IPS-15b (cell line): Measurements from ENCODE around the gene ZNF674.
A peak's percentile ranks its signal among the peaks of the same experiment; 100 is the strongest.
"Not testable (repeated sequence)": the region's sequence is repeated elsewhere in the genome, so short reads cannot be mapped to it uniquely, and the experiment has no call there.

ENCODE experiments used
- H3K27me3 ChIP-seq: one replicate; pipeline ENCODE4 v1.6.1; 2013; ENCODE audit warnings: low read length; ENCODE audit not compliant: control insufficient read depth, insufficient read depth
- H3K36me3 ChIP-seq: one replicate; pipeline ENCODE4 v1.6.1; 2013; ENCODE audit warnings: low read length; ENCODE audit not compliant: control insufficient read depth, insufficient read depth
- H3K4me1 ChIP-seq: one replicate; pipeline ENCODE4 v1.6.1; 2013; ENCODE audit warnings: mild to moderate bottlenecking, low read length; ENCODE audit not compliant: control insufficient read depth, insufficient read depth
- H3K4me3 ChIP-seq: one replicate; pipeline ENCODE4 v1.5.1; 2013; ENCODE audit warnings: low read depth, low read length
- H3K9ac ChIP-seq: one replicate; pipeline ENCODE4 v1.6.1; 2013; ENCODE audit warnings: low read depth, mild to moderate bottlenecking, low read length
- H3K9me3 ChIP-seq: one replicate; pipeline ENCODE4 v1.6.1; 2013; ENCODE audit warnings: mild to moderate bottlenecking, low read length; ENCODE audit not compliant: control insufficient read depth, insufficient read depth

Gene ZNF674

DNA sequence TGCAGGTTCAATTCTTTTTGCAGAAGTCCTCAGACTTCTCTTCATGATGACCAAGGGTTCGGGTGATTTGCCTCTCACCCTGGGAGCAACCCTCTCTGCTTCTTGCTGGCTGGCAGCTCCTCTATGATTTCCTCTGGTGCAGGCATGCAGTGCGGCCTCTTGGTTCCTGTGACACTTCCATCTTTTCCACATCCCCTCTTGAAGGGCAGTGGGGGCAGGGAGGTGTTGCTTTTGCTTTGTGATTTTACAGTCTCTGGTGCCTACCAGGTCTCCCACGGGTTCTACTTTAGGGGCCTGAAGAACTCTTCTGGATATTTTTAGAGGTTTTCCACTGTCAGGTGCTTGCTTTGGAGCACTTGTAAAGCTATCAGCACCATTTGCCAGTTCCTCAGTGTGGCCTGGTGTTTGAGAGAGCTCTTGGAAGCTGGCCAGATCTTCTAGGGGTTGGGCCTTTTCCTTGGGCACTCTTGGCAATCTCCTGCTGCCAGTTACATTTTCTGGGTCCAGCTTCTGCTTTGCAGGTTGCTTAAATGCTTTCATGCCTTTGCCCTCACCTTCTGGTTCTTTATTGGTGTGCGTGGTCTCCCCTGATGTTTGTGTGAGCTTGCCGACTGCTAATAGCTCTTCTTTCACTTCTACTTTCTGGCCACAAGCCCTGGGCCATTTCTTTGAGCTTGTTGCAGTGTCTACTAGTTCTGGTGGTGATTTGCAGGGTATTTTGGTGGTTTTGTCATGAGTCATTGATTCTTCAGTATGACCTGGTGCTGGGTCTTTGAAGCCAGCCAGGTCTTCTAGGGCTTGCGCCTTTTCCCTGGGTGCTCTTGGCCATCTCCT is 16.8 kb upstream of the ZNF674 start:
- Histone ChIP-seq H3K4me1 (no peaks in the 10 kb centered on the region), H3K9ac (no peak overlapping the region), H3K27me3 (no peaks in the 10 kb centered on the region), H3K4me3 (no peak overlapping the region), H3K9me3 (peaks cover 3% of the 10 kb centered on the region), H3K36me3 (no peaks in the 10 kb centered on the region)

DNA sequence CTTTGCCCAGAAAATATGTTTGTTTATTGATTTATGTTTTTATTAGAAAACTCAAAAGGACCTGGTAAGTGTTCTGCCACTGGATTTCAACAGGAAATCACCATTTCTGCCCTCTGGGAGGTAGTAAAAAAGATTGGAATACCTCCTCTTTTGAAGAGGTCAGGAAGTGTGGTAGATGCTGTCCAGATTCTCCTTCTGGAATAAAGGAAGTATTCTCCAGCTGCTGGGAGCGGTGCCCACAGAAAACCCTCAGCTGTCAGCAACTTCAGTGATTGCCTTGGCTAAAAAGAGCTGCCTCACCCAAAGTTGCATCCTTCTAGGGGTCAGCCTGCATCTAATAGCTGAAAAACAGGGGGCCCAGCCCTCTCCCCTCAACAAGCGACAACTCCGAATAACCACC is 13.8 kb upstream of the ZNF674 start:
- Histone ChIP-seq H3K9me3 (peaks cover 3% of the 10 kb centered on the region), H3K4me1 (no peaks in the 10 kb centered on the region), H3K36me3 (no peaks in the 10 kb centered on the region), H3K27me3 (no peaks in the 10 kb centered on the region), H3K9ac (no peak overlapping the region), H3K4me3 (no peak overlapping the region)

DNA sequence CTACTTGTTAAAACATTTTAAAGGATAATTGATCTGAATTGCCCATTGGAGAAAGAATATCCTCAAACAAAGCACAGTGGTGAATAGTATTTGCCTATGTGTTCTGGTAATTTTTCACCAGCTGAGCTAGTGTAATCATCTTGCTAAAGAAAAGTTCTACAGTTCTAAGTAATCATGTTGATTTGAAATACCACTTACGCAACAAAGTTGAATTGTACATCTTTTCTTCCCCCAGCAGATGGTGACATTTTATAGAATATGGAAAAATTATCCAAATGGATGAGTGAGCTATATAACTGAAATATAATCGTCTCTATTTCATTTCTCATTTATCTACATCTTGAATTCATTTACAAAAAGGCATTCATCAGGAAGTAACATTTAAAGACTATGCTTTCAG is 9.7 kb upstream of the ZNF674 start:
- H3K27me3 ChIP-seq = no peaks in the 10 kb centered on the region
- no peaks in the 10 kb centered on the region for H3K9me3 ChIP-seq
- H3K4me3 ChIP-seq = no peak overlapping the region
- no peaks in the 10 kb centered on the region for H3K36me3 ChIP-seq
- no peak overlapping the region for H3K9ac ChIP-seq
- peaks cover 5% of the 10 kb centered on the region for H3K4me1 ChIP-seq

DNA sequence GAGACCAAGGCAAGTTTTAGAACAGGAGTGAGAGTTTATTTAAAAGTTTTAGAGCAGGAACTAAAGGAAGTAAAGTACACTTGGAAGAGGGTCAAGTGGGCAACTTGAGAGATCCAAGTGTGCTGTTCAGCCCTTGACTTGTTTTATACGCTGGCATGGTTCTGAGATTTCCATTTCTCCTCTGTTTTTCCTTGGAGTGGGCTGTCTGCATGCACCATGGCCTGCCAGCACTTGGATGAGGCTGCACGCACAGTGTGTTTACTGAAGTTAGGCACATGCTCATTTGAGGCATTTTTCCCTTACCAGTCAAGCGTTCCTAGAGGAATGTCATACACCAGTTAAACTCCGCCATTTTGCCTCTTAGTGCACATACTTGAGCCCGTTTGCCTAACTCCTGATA is 8.7 kb upstream of the ZNF674 start:
- H3K4me1 ChIP-seq = peaks cover 5% of the 10 kb centered on the region
- H3K9me3 ChIP-seq = no peaks in the 10 kb centered on the region
- no peak overlapping the region for H3K4me3 ChIP-seq
- no peaks in the 10 kb centered on the region for H3K27me3 ChIP-seq
- H3K9ac ChIP-seq = no peak overlapping the region
- H3K36me3 ChIP-seq = no peaks in the 10 kb centered on the region

DNA sequence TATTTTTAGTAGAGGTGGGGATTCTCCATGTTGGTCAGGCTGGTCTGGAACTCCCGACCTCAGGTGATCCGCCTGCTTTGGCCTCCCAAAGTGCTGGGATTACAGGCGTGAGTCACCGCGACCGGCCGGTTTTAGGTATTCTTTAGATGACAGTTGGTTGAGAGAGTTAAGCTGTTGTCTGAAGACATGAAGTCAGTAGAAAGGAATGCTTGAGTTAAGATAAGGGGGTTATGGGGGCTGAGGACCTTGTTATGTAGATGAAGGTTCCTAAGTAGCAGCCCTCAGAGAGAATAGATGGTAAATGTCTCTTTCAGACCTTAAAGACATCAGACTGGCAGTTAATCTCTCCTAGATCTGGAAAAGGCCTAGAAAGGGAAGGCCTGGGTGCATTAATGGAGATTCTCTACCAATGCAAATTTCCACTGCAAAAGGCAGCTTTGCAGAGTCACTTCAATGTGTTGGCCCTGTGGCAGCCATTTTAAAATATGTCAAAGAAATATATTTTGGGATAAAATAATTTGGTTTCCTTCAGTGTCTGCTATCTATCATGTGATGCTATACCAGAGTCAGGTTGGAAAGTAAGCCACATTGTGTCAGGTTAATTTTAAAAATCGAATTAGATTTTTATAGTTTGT is 6.4 kb upstream of the ZNF674 start:
- Histone ChIP-seq H3K4me3 (no peak overlapping the region), H3K9ac (peak overlapping the region; percentile 26), H3K27me3 (no peaks in the 10 kb centered on the region), H3K9me3 (no peaks in the 10 kb centered on the region), H3K36me3 (no peaks in the 10 kb centered on the region), H3K4me1 (peaks cover 5% of the 10 kb centered on the region)

DNA sequence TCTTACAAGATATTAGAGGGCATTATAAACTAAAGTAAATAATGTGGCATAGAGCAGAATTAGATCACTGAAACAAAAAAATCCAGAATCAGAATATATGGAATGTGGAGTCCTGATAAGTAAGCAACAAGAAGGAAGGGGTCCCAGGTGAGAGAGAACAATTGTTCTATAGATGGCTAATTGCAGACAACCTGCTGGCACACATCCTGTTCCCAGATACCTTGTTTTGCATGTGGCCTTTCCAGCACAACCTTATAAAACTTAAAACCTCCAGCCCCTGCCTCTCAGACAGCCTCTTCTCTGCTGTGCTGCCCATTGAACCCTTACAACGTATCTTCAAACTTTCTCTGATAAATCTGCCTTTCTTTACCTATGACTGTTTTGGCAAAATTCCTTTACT is 4.7 kb upstream of the ZNF674 start:
- Histone ChIP-seq H3K36me3 (no peaks in the 10 kb centered on the region), H3K4me1 (peaks cover 5% of the 10 kb centered on the region), H3K4me3 (no peak overlapping the region), H3K9ac (no peak overlapping the region), H3K27me3 (no peaks in the 10 kb centered on the region), H3K9me3 (no peaks in the 10 kb centered on the region)

DNA sequence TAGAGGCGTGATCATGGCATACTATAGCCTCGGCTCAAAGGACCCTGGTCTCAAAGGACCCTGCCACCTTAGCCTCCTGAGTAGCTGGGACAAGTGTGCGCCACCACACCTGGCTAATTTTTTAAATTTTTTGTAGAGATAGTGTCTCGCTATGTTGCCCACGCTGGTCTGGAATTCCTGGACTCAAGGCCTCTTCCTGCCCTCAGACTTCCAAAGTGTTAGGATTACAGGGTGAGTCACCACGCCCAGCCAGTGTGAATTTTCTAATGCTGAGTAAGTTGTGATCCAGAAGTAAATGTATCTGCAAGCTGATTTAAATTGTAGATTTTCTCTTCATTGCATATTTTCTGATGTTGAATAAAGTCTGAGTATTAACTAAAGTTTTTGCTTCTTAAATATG is 2.6 kb upstream of the ZNF674 start:
- Histone ChIP-seq H3K27me3 (no peaks in the 10 kb centered on the region), H3K9me3 (no peaks in the 10 kb centered on the region), H3K9ac (no peak overlapping the region), H3K36me3 (peaks cover 2% of the 10 kb centered on the region), H3K4me3 (no peak overlapping the region), H3K4me1 (peaks cover 5% of the 10 kb centered on the region)

DNA sequence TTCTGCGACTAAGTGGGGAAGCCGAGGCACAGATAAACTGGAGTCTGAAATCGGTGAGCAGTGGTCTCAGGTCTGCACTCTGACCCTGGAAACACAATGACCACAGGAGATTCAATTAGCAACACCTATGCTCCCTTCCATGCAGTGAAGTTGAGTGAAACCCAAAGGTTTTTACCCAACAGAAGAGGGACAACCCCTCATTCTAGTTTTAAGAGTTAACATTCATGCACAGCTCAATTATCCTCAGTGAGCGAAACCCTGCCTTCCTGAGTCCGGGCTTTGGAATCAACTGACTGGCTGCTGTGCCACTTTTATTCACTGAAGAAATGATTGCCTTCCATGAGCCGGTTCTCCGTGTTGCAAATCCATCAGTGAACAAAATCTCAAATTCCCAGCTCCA is 694 bp downstream of the ZNF674 start:
- peak overlapping the region; percentile 80 for H3K4me3 ChIP-seq
- H3K9ac ChIP-seq = peak overlapping the region; percentile 73
- H3K9me3 ChIP-seq, H3K36me3 ChIP-seq, H3K4me1 ChIP-seq, H3K27me3 ChIP-seq: not testable (repeated sequence)

DNA sequence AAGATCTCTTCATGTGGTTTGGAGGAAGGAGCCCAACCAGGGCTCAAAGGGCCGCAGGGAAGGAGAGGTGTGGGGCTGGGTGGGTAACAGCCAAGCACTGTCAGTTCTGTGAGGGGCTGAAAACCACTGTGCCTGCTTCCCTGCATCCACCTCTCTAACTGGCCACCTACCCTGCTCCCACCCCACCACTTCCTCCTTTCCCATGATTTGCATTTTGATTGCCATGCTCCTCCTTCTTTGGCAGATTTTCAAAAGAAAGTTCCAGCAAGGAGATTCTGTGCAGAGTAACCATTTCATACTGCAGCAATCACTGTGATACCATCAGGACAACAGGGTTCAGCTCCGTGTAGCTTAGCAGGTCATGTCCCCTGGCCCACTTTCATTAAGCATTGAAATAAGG is 1.8 kb downstream of the ZNF674 start:
- Histone ChIP-seq H3K9me3 (no peaks in the 10 kb centered on the region), H3K4me1 (no peaks in the 10 kb centered on the region), H3K4me3 (no peak overlapping the region), H3K27me3 (no peaks in the 10 kb centered on the region), H3K36me3 (peaks cover 7% of the 10 kb centered on the region), H3K9ac (no peak overlapping the region)

DNA sequence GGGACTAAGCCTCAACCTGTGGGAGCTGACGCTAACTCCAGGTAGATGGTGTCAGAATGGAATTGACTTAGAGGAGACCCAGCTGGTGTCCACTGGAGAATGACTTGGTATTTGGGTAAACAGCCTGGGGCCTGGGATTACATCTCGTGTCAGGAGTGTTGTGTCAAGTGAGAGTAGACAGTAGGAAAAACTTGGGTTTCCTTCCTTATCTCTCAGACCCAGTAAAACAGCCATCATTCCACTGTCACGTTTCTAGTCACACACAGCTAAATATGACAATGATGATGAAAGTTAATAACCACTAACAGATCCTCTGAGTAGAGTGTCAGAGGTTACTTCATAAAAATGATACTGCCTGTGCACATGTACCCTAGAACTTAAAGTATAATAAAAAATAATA is 13.8 kb downstream of the ZNF674 start:
- no peaks in the 10 kb centered on the region for H3K9me3 ChIP-seq

DNA sequence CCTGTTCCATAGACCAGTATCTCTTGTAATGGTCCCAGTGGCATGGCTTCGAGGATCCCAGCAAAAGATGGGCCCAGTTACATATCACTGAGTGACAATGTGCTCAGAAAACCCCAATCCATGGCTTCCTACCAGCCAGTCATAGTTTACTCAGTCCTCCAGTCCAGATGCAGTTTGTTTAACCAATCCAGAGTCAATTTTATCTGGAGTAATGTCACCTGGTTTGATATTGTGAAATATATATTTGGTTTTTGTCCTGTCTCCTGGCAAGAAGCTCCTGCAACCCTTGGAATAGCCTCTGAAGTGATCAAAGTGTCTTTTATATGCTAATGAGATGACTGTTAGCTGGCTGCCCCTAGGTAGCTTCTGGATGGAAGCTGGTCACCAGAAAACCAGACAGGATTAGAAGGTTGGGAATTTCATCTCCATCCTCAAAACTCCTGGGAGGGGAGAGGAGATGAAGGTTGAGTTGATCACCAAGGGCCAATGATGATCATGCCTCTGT is 14.8 kb downstream of the ZNF674 start:
- not testable (repeated sequence) for H3K36me3 ChIP-seq, H3K4me3 ChIP-seq, H3K4me1 ChIP-seq, H3K27me3 ChIP-seq, H3K9me3 ChIP-seq, H3K9ac ChIP-seq

More for the DNA sequence above, 13.8 kb downstream of the ZNF674 start:
- Histone ChIP-seq H3K27me3 (no peaks in the 10 kb centered on the region), H3K9ac (no peak overlapping the region), H3K4me3 (no peak overlapping the region), H3K4me1 (no peaks in the 10 kb centered on the region), H3K36me3 (no peaks in the 10 kb centered on the region)

DNA sequence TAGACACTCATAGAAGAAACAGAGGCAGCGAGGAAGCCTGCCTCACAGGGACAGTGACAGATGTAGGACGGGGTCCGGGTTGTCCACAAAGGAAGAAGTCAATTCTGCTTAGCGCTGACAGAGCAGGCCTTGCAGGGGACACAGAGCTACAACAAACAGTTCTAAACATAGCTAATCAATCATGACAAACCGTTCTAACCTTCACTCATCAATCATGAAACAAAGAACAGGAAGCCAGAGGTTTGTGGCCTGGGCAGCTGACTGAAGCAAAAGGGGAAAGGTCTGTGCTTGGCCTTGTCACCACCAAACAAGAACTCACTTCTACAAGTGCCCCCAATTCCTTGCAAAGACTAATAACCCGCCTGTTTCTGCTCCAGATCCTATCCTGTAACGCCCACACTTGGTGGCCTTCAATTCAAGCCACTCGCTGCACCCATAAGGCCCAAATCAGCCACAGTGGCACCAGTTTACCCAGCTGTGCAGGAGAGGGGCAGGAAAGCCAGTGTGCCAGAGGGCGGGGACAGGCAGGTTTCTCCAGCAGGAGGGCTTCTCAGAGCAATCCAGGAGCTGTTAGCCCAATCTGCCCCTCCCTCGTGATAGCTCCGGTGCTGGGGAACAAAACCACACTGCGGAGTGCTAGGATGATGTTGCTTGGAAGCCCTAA is 15.3 kb downstream of the ZNF674 start:
- not testable (repeated sequence) for H3K4me3 ChIP-seq, H3K9ac ChIP-seq, H3K27me3 ChIP-seq, H3K4me1 ChIP-seq, H3K9me3 ChIP-seq, H3K36me3 ChIP-seq
